H1 (cell line): Measurements from ENCODE around the gene MGRN1. TPM values are rescaled to one million over a fixed set of nuclear protein-coding genes. Genes with fewer than 3 reads are reported as not detected.

ENCODE experiments used
- CBX8 ChIP-seq: fragments of 300-800, 300-1000 bp; sonication (generic); IDR thresholded peaks from 2 replicates; pipeline ENCODE4 v1.7.1; 2016; ENCODE audit warnings: low read depth, low read length, borderline replicate concordance
- CEBPB ChIP-seq: IDR thresholded peaks from 2 replicates; pipeline ENCODE4 v1.6.1; 2012; ENCODE audit warnings: low read depth, low read length
- EGR1 ChIP-seq: IDR thresholded peaks from 2 replicates; pipeline ENCODE4 v1.6.1; 2011; ENCODE audit warnings: low read depth, low read length, borderline replicate concordance
- EZH2 ChIP-seq: fragments of 200-600 bp; sonication (generic); IDR thresholded peaks from 2 replicates; pipeline ENCODE4 v1.7.1; 2012; ENCODE audit warnings: low read depth, mild to moderate bottlenecking, moderate library complexity, low read length, inconsistent platforms; ENCODE audit not compliant: severe bottlenecking
- RNF2 ChIP-seq: fragments of 200-900, 300-1000 bp; sonication (generic); IDR thresholded peaks from 2 replicates; pipeline ENCODE4 v1.7.1; 2016; ENCODE audit warnings: borderline replicate concordance, low read depth, mild to moderate bottlenecking, antibody characterized with exemption, low read length; ENCODE audit not compliant: poor library complexity, severe bottlenecking; ENCODE audit errors: missing control alignments
- SP1 ChIP-seq: IDR thresholded peaks from 2 replicates; pipeline ENCODE4 v1.6.1; 2011; ENCODE audit warnings: low read depth, low read length
- SP4 ChIP-seq: IDR thresholded peaks from 2 replicates; pipeline ENCODE4 v1.6.1; 2012; ENCODE audit warnings: low read length, inconsistent platforms
- polyA plus RNA-seq, 7 experiments: library from polyadenylated mRNA; depleted of rRNA in 3 of 7; stranded (reverse) in 5 of 7; unstranded in 2 of 7; fragments of >200 nt in 5 of 7; fragments of 200-250 nt in 2 of 7; gene quantifications; 1 replicate in 5 of 7; 2 replicates in 1 of 7; 4 replicates in 1 of 7; pipeline versions ENCODE4 v1.2.1 to v1.2.3, GENCODE V29; 2011 to 2013; ENCODE audit warnings: missing spikeins in 2 of 7, mixed read lengths in 2 of 7
- total RNA-seq: library from RNA; stranded (reverse); fragmentation: NEBNext Ultra II Directional; extraction: Animal tissue kit (Norgen Biotek cat#: 25700); gene quantifications from 2 replicates; pipeline ENCODE4 v1.2.1, GENCODE V29; 2021
- TF ChIP-seq, protein P1 (sequence below): fragments of 300-600 bp; sonication (generic); IDR thresholded peaks from 2 replicates; pipeline ENCODE4 v1.7.1; 2012; ENCODE audit warnings: low read length, moderate library complexity, mild to moderate bottlenecking, inconsistent platforms; ENCODE audit not compliant: insufficient replicate concordance

Gene MGRN1
- total and polyA plus RNA-seq, 2 of the 8 experiments (the other 6 are each of a cell fraction or from before 2014, with no cell fraction given) = 15.0 to 82.3 TPM

GRCh38 chr16:4637501-4638166 lies 13.0 kb downstream of the MGRN1 start (continued):
- TF ChIP-seq CBX8 (no peak), EZH2 (no peak), CEBPB (no peak), SP1 (no peak), EGR1 (no peak), RNF2 (no peak), SP4 (no peak)
- TF ChIP-seq, protein P1, sequence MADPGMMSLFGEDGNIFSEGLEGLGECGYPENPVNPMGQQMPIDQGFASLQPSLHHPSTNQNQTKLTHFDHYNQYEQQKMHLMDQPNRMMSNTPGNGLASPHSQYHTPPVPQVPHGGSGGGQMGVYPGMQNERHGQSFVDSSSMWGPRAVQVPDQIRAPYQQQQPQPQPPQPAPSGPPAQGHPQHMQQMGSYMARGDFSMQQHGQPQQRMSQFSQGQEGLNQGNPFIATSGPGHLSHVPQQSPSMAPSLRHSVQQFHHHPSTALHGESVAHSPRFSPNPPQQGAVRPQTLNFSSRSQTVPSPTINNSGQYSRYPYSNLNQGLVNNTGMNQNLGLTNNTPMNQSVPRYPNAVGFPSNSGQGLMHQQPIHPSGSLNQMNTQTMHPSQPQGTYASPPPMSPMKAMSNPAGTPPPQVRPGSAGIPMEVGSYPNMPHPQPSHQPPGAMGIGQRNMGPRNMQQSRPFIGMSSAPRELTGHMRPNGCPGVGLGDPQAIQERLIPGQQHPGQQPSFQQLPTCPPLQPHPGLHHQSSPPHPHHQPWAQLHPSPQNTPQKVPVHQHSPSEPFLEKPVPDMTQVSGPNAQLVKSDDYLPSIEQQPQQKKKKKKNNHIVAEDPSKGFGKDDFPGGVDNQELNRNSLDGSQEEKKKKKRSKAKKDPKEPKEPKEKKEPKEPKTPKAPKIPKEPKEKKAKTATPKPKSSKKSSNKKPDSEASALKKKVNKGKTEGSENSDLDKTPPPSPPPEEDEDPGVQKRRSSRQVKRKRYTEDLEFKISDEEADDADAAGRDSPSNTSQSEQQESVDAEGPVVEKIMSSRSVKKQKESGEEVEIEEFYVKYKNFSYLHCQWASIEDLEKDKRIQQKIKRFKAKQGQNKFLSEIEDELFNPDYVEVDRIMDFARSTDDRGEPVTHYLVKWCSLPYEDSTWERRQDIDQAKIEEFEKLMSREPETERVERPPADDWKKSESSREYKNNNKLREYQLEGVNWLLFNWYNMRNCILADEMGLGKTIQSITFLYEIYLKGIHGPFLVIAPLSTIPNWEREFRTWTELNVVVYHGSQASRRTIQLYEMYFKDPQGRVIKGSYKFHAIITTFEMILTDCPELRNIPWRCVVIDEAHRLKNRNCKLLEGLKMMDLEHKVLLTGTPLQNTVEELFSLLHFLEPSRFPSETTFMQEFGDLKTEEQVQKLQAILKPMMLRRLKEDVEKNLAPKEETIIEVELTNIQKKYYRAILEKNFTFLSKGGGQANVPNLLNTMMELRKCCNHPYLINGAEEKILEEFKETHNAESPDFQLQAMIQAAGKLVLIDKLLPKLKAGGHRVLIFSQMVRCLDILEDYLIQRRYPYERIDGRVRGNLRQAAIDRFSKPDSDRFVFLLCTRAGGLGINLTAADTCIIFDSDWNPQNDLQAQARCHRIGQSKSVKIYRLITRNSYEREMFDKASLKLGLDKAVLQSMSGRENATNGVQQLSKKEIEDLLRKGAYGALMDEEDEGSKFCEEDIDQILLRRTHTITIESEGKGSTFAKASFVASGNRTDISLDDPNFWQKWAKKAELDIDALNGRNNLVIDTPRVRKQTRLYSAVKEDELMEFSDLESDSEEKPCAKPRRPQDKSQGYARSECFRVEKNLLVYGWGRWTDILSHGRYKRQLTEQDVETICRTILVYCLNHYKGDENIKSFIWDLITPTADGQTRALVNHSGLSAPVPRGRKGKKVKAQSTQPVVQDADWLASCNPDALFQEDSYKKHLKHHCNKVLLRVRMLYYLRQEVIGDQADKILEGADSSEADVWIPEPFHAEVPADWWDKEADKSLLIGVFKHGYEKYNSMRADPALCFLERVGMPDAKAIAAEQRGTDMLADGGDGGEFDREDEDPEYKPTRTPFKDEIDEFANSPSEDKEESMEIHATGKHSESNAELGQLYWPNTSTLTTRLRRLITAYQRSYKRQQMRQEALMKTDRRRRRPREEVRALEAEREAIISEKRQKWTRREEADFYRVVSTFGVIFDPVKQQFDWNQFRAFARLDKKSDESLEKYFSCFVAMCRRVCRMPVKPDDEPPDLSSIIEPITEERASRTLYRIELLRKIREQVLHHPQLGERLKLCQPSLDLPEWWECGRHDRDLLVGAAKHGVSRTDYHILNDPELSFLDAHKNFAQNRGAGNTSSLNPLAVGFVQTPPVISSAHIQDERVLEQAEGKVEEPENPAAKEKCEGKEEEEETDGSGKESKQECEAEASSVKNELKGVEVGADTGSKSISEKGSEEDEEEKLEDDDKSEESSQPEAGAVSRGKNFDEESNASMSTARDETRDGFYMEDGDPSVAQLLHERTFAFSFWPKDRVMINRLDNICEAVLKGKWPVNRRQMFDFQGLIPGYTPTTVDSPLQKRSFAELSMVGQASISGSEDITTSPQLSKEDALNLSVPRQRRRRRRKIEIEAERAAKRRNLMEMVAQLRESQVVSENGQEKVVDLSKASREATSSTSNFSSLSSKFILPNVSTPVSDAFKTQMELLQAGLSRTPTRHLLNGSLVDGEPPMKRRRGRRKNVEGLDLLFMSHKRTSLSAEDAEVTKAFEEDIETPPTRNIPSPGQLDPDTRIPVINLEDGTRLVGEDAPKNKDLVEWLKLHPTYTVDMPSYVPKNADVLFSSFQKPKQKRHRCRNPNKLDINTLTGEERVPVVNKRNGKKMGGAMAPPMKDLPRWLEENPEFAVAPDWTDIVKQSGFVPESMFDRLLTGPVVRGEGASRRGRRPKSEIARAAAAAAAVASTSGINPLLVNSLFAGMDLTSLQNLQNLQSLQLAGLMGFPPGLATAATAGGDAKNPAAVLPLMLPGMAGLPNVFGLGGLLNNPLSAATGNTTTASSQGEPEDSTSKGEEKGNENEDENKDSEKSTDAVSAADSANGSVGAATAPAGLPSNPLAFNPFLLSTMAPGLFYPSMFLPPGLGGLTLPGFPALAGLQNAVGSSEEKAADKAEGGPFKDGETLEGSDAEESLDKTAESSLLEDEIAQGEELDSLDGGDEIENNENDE = no peak
